ENCODE data around the gene TMEM26.

Gene TMEM26

GRCh38 chr10:61452655-61453641 is at the start of gene TMEM26:
Gene TMEM26, minus strand, starts transcription at chr10:61453381. Its CDS starts 300 bp downstream, at chr10:61453081.
- Histone ChIP-seq H3K9ac (no peak within 1 kb of the TSS), H4K20me1 (no peaks in the 10 kb centered on the region), H3K4me2 (no peak within 1 kb of the TSS), H3K4me1 (peaks cover 0 to 16% (median 0%) of the 10 kb centered on the region in 10 experiments; a peak in 5 of 20 replicates), H3K27ac (no peak within 1 kb of the TSS), H3K36me3 (no peaks in the 10 kb centered on the region), H3K9me3 (replicated peaks in 1 of 11) (peaks cover 14 to 19% (median 16%) of the 10 kb centered on the region in 11 experiments), H3K4me3 (no peak within 1 kb of the TSS), H3K27me3 (no peaks in the 10 kb centered on the region)
- no peak for TF ChIP-seq Cebpa-rat (IDR thresholded peaks at IDR 0.05)

DNA sequence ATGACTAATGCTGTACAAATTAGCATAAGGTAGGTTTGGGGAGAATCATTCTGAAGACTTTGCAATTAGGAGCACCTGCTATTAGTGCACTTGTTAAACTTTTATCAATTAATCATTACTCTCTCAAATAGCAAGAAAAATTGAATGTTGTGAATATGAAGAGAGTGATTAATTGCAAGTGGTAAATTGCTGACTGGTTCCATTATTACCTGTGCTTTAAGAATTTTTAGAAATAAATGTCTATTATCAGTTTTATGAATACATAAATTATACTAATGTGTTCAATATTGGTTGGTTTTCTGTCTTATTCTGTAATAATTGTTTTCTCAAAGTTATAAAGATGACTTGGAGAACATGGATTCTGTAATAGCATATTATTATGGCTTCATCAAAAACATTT is 47.3 kb upstream of the TMEM26 start:
- Histone ChIP-seq H4K20me1 (no peaks in the 10 kb centered on the region), H3K27me3 (no peaks in the 10 kb centered on the region), H3K4me3 (no peak overlapping the region), H3K36me3 (no peaks in the 10 kb centered on the region), H3K27ac (no peak overlapping the region), H3K4me1 (no peaks in the 10 kb centered on the region), H3K9me3 (replicated peaks in 1 of 11) (no peaks in the 10 kb centered on the region), H3K9ac (no peak overlapping the region), H3K4me2 (no peak overlapping the region)
- TF ChIP-seq Cebpa-rat (IDR thresholded peaks at IDR 0.05): no peak

GRCh38 chr10:61492364-61492995 is 39.3 kb upstream of the TMEM26 start:
- Histone ChIP-seq H3K4me2 (no peak overlapping the region), H3K9me3 (replicated peaks in 1 of 11) (peaks cover 0 to 12% (median 6%) of the 10 kb centered on the region in 11 experiments; a peak in 8 of 22 replicates), H3K9ac (no peak overlapping the region), H3K27ac (no peak overlapping the region), H4K20me1 (no peaks in the 10 kb centered on the region), H3K27me3 (no peaks in the 10 kb centered on the region), H3K4me1 (peaks cover 0 to under 1% (median 0%) of the 10 kb centered on the region in 10 experiments; a peak in 1 of 20 replicates), H3K36me3 (no peaks in the 10 kb centered on the region), H3K4me3 (no peak overlapping the region)
- TF ChIP-seq Cebpa-rat (IDR thresholded peaks at IDR 0.05): no peak

GRCh38 chr10:61487506-61487905 is 34.3 kb upstream of the TMEM26 start:
- H3K27me3 ChIP-seq: no peaks in the 10 kb centered on the region
- no peaks in the 10 kb centered on the region for H4K20me1 ChIP-seq
- peak overlapping the region in 2 of 11 experiments; percentile 22 to 35; a peak in 2 of 22 replicates for H3K27ac ChIP-seq
- no peaks in the 10 kb centered on the region for H3K36me3 ChIP-seq
- H3K4me2 ChIP-seq: no peak overlapping the region
- H3K4me3 ChIP-seq: no peak overlapping the region
- no peak overlapping the region for H3K9ac ChIP-seq
- TF ChIP-seq Cebpa-rat (IDR thresholded peaks at IDR 0.05): no peak
- no peaks in the 10 kb centered on the region for H3K9me3 ChIP-seq (replicated peaks in 1 of 11)
- peaks cover 0 to 13% (median 0%) of the 10 kb centered on the region in 10 experiments; a peak in 3 of 20 replicates for H3K4me1 ChIP-seq

- Histone ChIP-seq H3K4me2 (peak overlapping the region in 2 of 11 experiments; percentile 18 to 40; a peak in 2 of 22 replicates), H3K9me3 (replicated peaks in 1 of 11) (no peaks in the 10 kb centered on the region), H3K4me3 (no peak overlapping the region), H3K27me3 (no peaks in the 10 kb centered on the region), H3K27ac (peak overlapping the region in 2 of 11 experiments; percentile 22 to 35; a peak in 1 of 22 replicates), H3K4me1 (peaks cover 0 to 13% (median 0%) of the 10 kb centered on the region in 10 experiments; a peak in 3 of 20 replicates), H3K36me3 (no peaks in the 10 kb centered on the region), H3K9ac (no peak overlapping the region), H4K20me1 (no peaks in the 10 kb centered on the region)
- peak in 2 of 11 experiments; percentile 30 to 36; a peak in 1 of 22 replicates for TF ChIP-seq Cebpa-rat (IDR thresholded peaks at IDR 0.05)
These were observed 33.7 kb upstream of the TMEM26 start for GRCh38 chr10:61486738-61487396.

GRCh38 chr10:61486251-61486650 is 33.1 kb upstream of the TMEM26 start:
- Histone ChIP-seq H4K20me1 (no peaks in the 10 kb centered on the region), H3K27ac (peak overlapping the region in 1 of 11 experiments; percentile 13; a peak in 1 of 22 replicates)
- no peak for TF ChIP-seq Cebpa-rat (IDR thresholded peaks at IDR 0.05)

DNA sequence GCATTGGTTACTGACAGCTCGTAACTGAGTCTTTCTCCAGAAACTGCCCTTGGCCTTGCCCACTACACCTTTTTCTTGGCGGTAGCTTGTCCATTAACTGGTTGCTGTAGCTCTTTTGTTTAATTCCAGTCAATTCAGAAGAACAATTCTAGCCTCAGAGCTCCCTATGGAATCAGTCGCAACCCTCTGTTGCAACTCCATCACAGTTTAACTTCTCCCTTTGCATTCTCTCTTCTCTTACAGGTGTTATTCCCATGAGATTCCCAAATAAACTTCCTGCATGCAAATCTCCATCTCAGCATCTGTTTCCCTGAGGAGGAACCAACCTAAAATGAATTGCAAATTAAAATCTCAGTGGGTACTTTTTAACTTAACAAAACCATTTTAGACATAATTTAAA is 28.4 kb upstream of the TMEM26 start:
- TF ChIP-seq Cebpa-rat (IDR thresholded peaks at IDR 0.05): no peak
- no peak overlapping the region for H3K4me2 ChIP-seq
- no peak overlapping the region for H3K27ac ChIP-seq
- no peaks in the 10 kb centered on the region for H4K20me1 ChIP-seq
- H3K9ac ChIP-seq: no peak overlapping the region
- H3K36me3 ChIP-seq: no peaks in the 10 kb centered on the region
- no peaks in the 10 kb centered on the region for H3K27me3 ChIP-seq
- peaks cover 0 to 6% (median 0%) of the 10 kb centered on the region in 10 experiments; a peak in 2 of 20 replicates for H3K4me1 ChIP-seq
- no peak overlapping the region for H3K4me3 ChIP-seq
- no peaks in the 10 kb centered on the region for H3K9me3 ChIP-seq (replicated peaks in 1 of 11)

More at GRCh38 chr10:61486251-61486650, 33.1 kb upstream of the TMEM26 start:
- Histone ChIP-seq H3K4me1 (peaks cover 0 to 13% (median 0%) of the 10 kb centered on the region in 10 experiments; a peak in 3 of 20 replicates), H3K4me2 (peak overlapping the region in 1 of 11 experiments; percentile 18; a peak in 1 of 22 replicates), H3K36me3 (no peaks in the 10 kb centered on the region), H3K9me3 (replicated peaks in 1 of 11) (no peaks in the 10 kb centered on the region), H3K9ac (no peak overlapping the region), H3K27me3 (no peaks in the 10 kb centered on the region), H3K4me3 (no peak overlapping the region)

- Histone ChIP-seq H4K20me1 (no peaks in the 10 kb centered on the region), H3K9me3 (replicated peaks in 1 of 11) (no peaks in the 10 kb centered on the region), H3K4me1 (no peaks in the 10 kb centered on the region), H3K27me3 (no peaks in the 10 kb centered on the region), H3K36me3 (no peaks in the 10 kb centered on the region), H3K4me3 (no peak overlapping the region), H3K4me2 (no peak overlapping the region), H3K9ac (no peak overlapping the region), H3K27ac (no peak overlapping the region)
- no peak for TF ChIP-seq Cebpa-rat (IDR thresholded peaks at IDR 0.05)
These were observed 27.0 kb upstream of the TMEM26 start for GRCh38 chr10:61480208-61480607.
